ENCODE data around the gene OR4X2.

- TF ChIP-seq, protein P1, sequence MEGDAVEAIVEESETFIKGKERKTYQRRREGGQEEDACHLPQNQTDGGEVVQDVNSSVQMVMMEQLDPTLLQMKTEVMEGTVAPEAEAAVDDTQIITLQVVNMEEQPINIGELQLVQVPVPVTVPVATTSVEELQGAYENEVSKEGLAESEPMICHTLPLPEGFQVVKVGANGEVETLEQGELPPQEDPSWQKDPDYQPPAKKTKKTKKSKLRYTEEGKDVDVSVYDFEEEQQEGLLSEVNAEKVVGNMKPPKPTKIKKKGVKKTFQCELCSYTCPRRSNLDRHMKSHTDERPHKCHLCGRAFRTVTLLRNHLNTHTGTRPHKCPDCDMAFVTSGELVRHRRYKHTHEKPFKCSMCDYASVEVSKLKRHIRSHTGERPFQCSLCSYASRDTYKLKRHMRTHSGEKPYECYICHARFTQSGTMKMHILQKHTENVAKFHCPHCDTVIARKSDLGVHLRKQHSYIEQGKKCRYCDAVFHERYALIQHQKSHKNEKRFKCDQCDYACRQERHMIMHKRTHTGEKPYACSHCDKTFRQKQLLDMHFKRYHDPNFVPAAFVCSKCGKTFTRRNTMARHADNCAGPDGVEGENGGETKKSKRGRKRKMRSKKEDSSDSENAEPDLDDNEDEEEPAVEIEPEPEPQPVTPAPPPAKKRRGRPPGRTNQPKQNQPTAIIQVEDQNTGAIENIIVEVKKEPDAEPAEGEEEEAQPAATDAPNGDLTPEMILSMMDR (conservative IDR thresholded peaks at IDR 0.05; ENCODE audit: low read depth, low read length): no peak
- TF ChIP-seq EZH2 (IDR thresholded peaks at IDR 0.05; ENCODE audit: low read length, unreplicated experiment) (no peak), EZH2phosphoT487 (IDR thresholded peaks at IDR 0.05; ENCODE audit: borderline replicate concordance, low read length) (no peak)
Observed at GRCh38 chr11:48270621-48271020, 25.7 kb downstream of the OR4X2 start.
